Pons (tissue), 1 donor: Measurements from ENCODE around the gene KBTBD7.
"Not testable (repeated sequence)": the region's sequence is repeated elsewhere in the genome, so short reads cannot be mapped to it uniquely, and the experiment has no call there.

Experiments used
- DNase-seq: peaks from one replicate; pipeline ENCODE4 v3.0.0-alpha.2; 2016; ENCODE audit warnings: low spot score

Gene KBTBD7

DNA sequence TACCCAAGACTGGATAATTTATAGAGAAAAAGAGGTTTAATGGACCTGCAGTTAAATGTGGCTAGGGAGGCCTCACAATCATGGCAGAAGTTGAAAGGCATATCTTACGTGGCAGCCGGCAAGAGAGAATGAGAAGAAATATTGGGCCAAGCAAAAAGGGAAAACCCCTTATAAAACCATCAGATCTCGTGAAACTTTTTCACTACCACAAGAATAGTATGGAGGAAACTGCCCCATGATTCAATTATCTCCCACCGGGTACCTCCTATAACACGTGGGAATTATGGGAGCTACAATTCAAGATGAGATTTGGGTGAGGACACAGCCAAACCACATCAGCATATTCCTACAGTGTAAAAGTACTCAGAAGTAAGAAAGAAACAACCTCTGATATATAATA is 4.7 kb upstream of the KBTBD7 start:
- no peak for DNase-seq

DNA sequence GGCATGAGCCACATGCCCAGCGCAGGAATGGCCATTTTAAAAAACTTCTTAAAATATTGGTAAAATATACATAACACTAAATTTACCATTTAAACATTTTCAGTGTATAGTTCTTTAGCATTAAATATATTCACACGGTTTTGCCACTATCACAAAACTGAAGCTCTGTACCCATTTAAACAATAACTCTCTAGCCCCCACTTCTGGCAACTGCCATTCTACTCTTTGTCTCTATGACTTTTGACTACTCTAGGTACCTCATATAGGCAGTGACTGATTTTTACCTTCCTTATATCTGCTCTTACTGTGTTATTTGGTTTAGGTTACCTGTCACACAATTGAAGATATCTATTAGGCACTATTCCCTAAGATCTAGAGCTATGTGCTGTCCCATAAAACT is 2.3 kb upstream of the KBTBD7 start:
- no peak for DNase-seq

DNA sequence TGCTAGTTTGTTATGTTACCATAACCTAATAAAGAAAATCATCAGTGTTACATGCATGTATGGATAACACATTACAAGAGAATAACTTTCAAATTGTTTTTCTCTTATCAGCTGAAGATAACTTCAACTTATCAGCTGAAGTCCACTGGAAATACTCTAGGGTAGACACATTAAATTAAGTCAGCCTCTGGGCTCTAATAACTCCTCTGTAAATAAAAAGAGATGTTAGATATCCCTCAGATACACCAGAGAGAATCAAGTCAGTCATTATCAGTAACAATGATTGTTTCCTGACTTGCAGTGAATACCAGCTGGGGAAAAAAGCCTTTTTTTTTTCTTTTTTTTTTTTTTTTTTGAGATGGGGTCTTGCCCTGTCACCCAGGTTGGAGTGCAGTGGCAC is 1.6 kb upstream of the KBTBD7 start:
- DNase-seq = no peak

DNA sequence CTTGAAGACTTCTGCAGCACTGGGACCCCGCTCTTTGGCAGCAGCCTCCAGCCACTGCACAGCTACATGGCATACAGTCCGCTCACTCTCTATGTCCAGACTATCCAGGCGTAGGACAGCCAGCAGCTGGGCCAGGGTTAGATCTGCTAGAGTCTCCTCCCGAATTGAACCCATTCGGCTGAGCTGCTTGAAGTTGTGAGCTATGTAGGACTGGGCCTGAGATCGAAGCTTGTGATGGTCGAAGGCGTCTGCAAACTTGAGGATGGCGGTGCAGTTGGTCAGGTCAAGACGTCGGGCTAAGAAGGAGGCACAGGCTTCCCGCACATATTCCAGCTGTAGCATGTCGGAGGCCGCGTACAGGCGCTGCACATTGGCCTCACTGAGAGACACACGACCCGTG is 900 bp downstream of the KBTBD7 start:
- DNase-seq = no peak

DNA sequence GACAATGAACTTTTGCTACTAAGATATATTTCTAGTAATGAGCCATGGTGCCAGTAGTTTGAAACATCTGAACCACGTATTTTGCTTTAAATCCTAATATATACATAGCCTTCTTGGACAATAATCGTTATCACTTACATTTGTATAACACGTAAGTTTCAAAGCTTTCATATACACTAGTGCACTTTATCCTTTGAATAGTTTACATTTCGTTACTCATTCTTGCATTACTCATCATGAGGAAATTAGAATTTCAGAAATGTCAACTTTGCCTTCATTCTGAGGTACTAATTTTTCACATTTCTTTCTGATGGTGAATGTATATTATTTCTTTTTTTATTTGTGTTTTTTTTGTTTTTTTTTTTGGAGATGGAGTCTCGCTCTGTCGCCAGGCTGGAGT is 5.8 kb downstream of the KBTBD7 start:
- no peak for DNase-seq

DNA sequence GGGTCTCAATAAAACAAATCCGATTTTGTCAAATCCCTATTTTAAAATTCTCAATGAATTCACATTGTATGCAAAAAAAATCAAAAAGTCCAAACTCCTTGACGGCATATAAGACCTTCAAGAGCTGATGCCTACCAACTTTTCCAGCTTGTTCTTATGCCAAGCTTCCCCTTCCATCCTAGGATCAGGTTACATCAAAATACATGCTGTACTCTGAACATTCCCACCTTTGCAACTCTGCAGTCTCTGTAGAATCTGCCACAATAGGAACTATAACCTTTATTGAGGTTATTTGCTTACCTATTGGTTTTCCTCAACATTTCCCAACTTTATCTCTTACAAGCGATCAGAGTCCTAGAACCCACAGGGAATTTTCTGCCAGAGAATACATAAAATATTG is 7.9 kb downstream of the KBTBD7 start:
- DNase-seq = no peak

DNA sequence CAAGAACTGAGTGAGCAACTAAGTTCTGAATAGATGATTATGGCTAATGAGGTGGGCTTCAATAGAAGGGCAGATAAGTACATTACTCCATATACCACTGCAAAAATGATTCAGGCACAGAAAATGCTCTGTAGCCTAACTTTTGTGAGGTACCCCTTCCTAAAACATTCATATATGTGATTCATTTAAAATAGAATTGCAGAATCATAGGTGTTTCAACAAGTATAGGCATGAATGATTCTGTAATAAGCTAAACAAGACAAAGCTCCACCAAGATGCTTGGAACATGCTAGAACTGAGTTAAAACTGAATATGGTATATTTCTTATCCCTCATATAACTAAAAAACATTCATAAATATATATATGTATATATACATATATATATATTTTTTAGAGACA is 12.1 kb downstream of the KBTBD7 start:
- no peak for DNase-seq

DNA sequence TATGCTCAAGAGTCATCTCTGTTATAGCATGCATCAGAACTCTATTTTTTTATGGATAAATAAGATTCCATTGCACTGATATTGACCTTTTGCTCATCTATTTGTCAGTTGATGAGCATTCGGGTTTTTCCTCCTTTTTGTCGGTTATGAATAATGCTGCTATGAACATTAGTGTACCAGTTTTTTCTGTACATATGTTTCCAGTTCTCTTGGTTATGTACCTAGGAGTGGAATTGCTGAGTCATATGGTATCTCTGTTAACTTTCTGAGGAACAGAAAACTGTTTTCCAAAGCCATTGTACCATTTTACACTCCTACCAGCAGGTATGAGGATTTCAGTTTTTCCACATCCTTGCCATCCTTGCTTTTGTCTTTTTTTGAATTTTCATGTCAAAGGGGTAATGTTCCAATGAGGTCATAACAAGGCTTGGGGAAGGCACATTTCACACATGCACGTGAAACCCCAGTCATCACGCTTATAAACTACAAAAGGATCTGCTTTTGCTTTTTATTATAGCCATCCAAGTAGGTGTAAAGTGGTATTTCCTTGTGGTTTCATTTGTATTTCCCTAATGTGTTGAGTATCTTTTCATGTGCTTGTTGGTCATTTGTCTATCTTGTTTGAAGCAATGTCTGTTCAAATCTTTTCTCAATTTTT is 14.6 kb downstream of the KBTBD7 start:
- DNase-seq = no peak

DNA sequence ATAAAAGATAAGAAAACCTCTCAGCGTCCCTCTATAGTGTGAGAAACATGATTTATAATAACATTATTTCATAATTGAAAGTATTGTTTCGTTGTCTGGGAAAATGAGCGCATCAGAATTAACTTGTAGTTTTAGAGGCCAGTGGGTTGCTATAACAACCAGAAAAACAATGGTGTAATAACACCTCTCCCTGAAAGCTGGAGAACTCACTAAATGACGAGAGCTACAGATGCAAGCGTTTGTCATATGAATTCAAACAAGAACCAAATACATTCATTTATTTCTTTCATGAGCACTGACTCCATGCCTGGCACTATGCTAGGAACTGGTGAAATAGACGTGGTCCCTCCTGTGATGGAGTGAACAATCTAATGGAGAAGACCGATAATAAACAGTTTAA is 16.3 kb downstream of the KBTBD7 start:
- no peak for DNase-seq

DNA sequence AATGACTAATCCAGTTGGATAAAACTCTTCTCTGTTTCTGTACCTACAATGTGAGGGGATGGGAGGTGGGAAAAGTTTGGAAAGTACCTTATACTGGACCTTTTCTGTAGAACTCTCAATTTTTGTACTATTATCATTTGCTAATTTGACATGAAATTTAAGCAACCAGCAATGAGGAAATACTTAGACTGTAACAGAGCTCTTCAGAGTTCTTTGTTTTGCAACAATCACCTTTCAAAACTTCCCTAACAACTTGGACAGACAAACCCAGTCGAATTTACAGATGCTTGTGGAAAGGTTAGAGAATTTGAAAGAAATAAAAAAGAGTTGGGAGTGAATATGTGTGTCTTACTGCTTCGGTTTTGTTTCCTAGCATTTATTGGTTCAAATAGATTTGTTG is 16.8 kb downstream of the KBTBD7 start:
- DNase-seq = no peak

DNA sequence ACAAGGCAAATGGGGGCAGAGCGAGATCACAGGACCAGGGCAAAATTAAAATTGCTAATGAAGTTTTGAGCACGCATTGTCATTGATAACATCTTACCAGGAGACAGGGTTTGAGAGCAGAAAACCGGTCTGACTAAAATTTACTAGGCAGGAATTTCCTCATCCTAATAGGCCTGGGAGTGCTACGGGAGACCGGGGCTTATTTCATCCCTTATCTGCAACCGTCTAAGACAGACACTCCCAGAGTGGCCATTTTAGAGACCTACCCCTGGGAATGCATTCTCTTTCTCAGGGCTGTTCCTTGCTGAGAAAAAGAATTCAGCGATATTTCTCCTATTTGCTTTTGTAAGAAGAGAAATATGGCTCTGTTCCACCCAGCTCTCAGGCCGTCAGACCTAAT is 18.8 kb downstream of the KBTBD7 start:
- DNase-seq = not testable (repeated sequence)

DNA sequence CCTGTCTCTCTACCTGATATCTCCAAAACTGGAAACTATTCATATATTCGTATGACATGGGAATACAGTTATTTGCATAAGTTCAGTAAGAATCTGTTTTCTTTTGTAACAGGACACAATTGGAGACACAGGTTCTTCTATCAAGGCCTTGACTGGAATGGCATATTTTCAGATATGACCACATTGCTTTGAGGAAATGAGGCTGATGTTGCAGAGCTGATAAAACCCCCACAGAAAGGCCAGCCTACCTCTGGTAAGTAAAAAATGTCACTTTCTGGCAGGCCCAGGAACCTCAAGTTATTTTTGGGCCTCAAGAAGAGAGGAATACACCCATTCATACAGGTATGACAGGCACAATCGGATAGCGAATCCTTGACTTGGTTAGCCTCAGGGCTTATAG is 32.2 kb downstream of the KBTBD7 start:
- DNase-seq = no peak

DNA sequence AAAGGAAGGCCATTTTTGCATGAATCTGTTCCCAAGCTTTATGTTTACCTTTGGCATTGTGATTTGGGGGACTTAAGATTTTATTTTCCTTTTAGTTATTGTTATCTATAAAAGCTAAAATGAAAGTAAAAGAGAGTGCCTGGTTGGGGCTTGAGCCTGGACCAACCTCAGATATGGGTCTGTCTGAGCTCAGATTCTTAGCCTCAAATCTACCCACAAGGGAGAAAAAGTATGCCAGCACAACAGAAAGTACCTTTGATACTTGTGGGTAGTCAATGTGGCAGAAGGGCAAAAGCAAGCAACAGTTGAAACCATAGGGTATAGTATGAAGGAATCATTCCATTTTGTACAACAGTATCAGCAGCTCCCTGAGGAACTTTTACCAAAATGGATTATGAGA is 35.2 kb downstream of the KBTBD7 start:
- no peak for DNase-seq

DNA sequence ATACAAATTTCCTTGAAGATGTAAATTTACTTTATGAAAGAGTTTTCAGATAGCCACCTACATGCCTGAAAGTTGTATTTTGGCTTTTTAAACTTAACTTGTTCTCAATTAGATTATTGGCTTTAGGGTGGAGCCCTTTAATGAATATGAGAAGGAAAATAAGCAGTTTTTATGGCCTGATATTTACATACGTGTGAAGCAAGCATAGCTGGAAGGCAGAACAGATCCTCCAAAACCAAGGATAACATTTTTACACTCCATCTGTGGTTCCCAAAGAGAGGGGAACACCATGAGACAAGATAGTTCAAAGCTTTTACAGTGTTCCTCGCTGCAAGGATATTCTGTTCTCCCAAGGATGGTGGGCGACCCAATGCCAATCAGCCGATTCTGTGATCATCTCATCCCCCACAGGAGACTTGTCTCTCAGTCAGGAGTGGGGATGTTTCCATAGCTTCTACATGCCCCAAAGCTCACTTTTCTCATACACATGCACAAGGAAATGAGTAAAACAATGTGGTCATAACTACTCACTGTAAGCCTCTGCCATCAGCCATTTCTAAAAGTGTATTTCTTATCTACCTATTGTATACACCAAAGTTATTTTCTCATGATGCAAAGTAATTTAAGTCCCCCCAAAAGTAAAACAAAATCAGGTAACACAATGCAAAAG is 37.2 kb downstream of the KBTBD7 start:
- no peak for DNase-seq

DNA sequence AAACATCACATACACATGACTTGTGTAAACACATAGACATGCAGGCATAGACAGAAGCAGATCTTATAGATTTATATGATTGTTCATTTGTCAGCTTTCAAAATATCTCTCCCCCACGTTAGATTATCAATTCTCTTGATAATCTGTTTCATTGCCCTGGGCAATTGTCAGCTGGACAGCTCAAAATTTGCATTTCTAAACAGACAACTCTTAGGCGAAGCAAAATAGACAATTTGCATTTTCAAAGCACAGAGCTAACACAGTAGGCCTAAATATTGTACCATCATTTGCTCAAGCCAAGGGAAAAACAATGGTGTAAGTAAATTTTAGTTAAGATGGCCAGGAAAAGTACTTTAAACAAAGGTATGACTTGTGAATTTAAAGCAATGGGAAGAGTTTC is 37.7 kb downstream of the KBTBD7 start:
- no peak for DNase-seq

DNA sequence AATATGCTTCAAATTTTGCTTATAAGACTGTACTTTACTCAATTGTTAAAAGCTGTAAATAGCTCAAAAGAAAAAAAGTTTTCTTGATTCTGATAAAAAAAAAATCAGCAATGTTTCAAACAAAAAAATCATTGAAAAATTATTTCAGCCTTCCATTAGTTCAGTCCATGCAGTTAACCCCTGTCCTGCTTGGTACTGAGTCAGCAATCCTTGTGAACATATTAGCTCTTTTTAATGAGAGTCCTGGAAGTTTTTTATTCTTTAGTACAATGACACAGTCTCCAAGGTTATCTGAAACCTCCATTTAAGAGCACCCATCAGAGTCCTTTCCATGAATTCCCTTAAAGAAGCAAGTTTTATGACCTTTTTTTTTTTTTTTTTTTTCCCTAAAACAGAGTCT is 40.3 kb downstream of the KBTBD7 start:
- no peak for DNase-seq

DNA sequence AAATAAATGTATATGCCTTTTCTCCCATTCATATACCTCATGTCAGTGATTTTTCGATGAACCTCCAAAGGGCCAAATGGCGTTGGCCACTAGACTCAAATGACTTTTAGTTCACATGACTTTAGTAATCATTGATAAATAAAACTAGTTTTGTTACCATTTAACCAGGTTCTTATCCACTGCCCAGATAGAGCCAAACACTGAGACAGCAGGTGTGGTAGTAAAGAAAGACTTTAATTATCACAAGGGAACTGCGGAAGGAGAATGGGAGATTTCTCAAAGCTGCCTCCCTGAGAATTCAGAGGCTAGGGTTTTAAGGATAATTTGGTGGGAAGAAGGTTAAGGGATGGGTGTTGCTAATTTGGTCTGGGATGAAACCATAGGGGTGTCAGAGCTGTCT is 42.4 kb downstream of the KBTBD7 start:
- no peak for DNase-seq

DNA sequence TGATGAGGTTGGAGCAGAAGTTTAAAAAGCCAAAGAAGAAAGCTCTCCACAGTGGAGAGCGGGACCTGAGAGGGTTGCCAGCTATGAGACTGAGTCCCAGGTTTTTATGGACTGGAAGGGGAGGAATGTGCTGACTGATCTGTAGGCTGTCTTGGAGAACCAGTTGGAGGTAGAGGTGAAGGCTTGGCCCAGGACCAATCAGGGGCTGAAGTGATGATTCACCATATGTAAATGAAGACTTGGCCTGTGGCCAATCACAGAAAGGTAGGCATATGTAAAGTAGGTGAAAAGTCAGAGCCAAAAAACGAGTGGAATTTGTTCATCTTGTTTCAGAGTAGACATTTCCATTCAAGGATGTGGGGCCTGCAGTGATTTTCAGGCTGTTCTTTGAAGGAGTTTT is 44.3 kb downstream of the KBTBD7 start:
- no peak for DNase-seq

DNA sequence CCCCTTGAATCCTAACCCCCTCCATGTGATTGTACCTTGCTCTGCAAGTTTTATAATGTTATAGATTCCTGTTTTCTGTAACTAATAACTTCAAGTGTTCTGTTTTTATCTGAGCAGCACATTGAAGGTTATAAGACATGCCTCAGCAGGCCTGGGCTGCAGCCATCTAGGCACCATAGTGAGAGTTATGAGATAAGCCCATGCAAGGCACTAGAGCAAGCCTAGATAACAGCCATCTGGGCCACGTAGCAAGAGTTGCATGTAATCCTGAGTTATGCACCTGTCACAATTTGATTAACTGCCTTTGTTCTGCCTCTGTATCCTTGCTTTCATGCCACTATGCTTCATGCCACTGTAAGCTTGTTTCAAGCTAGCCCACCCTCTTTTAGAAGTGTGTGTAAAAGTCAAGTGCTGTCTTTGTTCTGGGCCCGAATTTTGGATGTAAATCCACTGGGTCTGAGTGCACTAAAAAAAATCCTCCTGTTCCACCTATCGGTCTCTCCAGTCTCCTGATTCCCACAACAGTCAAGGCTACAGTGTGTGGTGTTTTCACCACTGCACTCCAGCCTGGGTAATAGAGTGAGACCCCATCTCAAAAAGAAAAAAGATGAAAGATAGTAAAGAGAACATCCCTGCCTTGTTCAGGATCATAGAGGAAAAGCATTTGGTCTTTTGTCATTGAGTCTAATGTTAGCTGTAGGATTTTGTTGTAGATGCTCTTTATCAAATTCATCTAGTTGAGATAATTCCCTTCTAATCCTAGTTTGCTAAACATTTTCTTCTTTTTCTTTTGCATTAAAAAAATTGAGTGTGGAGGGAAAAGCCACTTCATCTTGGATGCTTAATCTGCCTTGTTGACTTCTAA is 45.7 kb downstream of the KBTBD7 start:
- no peak for DNase-seq

DNA sequence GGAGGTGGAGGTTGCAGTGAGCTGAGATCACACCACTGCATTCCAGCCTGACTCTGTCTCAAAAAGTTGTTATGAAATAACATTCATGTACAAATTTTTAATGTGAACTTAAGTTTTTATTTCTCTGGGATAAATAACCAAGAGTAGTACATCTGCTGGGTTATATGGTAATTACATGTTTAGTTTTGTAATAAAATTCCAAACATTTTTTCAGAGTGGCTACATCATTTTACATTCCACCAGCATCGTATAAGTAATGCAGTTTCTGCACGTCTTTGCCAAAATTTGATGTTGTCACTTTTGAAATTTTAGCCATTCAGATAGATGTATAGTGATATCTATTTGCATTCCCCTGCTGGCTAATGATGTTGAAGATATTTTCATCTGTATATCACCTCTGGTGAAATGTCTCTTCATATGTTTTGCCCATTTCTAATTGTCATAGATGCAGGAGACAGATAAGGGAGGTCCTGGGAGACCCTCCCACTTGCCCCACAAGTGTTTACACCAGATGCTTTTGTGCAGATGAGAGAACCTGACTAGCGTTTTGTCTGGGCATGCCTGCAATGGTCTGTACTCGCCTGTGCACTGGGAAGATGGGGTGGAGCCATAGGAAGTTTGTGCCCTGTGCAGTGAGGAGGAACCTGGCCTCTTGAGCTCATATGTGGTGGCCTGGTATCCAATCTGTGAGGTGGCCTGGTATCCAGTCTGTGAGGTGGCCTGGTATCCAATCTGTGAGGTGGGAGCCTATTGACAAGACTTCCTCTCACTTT is 49.0 kb downstream of the KBTBD7 start:
- no peak for DNase-seq

DNA sequence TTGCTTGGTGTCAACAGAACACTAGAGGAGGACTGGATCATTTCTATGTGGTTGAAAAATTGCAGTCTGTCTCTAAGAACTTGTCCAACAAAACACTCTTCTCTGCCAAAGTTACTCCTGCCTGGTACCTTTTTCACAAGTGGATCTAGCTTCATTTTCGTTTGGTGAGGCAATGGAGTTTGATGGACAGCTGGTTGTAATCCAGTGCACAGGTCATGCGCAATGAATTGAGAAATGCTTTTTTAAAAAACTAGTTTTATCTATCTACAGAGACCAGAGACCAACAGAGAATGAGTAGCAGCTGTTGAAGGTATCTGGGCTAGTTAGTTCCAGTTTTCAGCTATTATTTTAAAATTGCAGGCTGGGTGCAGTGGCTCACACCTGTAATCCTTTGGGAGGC is 49.8 kb downstream of the KBTBD7 start:
- DNase-seq = no peak
